Embryonic facial prominence (tissue), 1 donor: ENCODE data around the gene DNASE2B.

Source experiments
- DNase-seq: peaks from one replicate; pipeline ENCODE4 v3.0.0-alpha.2; 2016; ENCODE audit errors: extremely low spot score

DNASE2B gene

GRCh38 chr1:84452436-84452835, 54.2 kb downstream of the DNASE2B start:
- DNase-seq, result no peak

DNA sequence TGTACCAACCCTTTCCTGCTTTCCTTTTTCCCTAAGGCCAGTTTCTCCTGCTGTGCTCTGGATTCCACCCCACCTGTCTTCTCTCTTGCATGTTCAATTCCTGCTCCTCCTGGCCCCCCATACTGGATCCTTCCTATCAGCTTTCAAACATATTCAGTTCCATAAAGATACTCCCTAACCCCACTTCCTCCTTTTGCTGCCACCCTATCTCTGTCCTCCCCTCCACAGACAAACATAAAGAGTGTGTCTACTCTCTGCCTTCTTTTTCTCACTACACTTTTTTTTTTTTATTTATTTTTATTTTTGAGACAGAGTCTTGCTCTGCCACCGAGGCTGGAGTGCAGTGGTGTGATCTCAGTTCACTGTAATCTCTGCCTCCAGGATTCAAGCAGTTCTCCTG, 63.8 kb downstream of the DNASE2B start:
- no peak for DNase-seq
